ENCODE data around the gene MGLL. TPM values are rescaled to one million over a fixed set of nuclear protein-coding genes. Genes with fewer than 3 reads are reported as not detected.

Gene MGLL
- total and polyA plus RNA-seq, 4 donors = 9.4 to 277 (median 74.2) TPM

GRCh38 chr3:127663151-127663550 is 159.2 kb downstream of the MGLL start:
- TF ChIP-seq YY1 (IDR thresholded peaks at IDR 0.05) (no peak), HNF4A (conservative IDR thresholded peaks at IDR 0.05) (no peak), REST (IDR thresholded peaks at IDR 0.05) (no peak), ZBTB33 (IDR thresholded peaks at IDR 0.05) (no peak), JUND (IDR thresholded peaks at IDR 0.05) (no peak), NR2F2 (IDR thresholded peaks at IDR 0.05) (no peak), GABPA (IDR thresholded peaks at IDR 0.05 in 1 of 2, conservative IDR thresholded peaks at IDR 0.05 in 1 of 2) (no peak), ATF3 (IDR thresholded peaks at IDR 0.05) (no peak), SP1 (IDR thresholded peaks at IDR 0.05) (no peak), FOXA2 (IDR thresholded peaks at IDR 0.05) (no peak), FOXA1 (IDR thresholded peaks at IDR 0.05) (no peak), EGR1 (IDR thresholded peaks at IDR 0.05; ENCODE audit: low read depth in 2 of 2) (no peak), TAF1 (conservative IDR thresholded peaks at IDR 0.05) (no peak), MAX (IDR thresholded peaks at IDR 0.05) (no peak), CTCF (IDR thresholded peaks at IDR 0.05; ENCODE audit: low read depth, low read length, missing input control) (no peak), HNF4G (IDR thresholded peaks at IDR 0.05) (no peak), RAD21 (IDR thresholded peaks at IDR 0.05) (no peak), RXRA (IDR thresholded peaks at IDR 0.05) (no peak)
- H3K9me3 ChIP-seq (ENCODE audit: control insufficient read depth in 4 of 4, low read length in 3 of 4) = no peaks in the 10 kb centered on the region
- no peaks in the 10 kb centered on the region for H3K27me3 ChIP-seq (ENCODE audit: control insufficient read depth in 4 of 4, insufficient read depth in 4 of 4, low read length in 3 of 4)
- 92% methylated on average over 5 of the region's 5 CpGs for WGBS
- no peaks in the 10 kb centered on the region for H3K36me3 ChIP-seq (ENCODE audit: control insufficient read depth in 4 of 4, insufficient read depth in 3 of 4, low read depth in 1 of 4, low read length in 3 of 4)
- H3K4me1 ChIP-seq (ENCODE audit: control insufficient read depth in 4 of 4, insufficient read depth in 4 of 4, low read length in 3 of 4) = no peaks in the 10 kb centered on the region
- no peak overlapping the region for H3K9ac ChIP-seq (ENCODE audit: low read depth in 1 of 2, low read length in 2 of 2)
- no peak overlapping the region for H3K27ac ChIP-seq (ENCODE audit: low read depth in 1 of 2, low read length in 2 of 2)
- DNase-seq (ENCODE audit: low spot score) = no peak
- no peak overlapping the region for H3K4me3 ChIP-seq (ENCODE audit: low read depth in 1 of 3, low read length in 3 of 3)
